ENCODE measurements around the gene DVL2. TPM values are rescaled to one million over a fixed set of nuclear protein-coding genes. Genes with fewer than 3 reads are reported as not detected.

The DVL2 gene
- polyA plus RNA-seq (2011; rRNA removed) (5.1 and 8.2 TPM in 2 replicates), polyA minus RNA-seq (2011; rRNA and poly(A)+ RNA removed) (23.9 and 29.6 TPM in 2 replicates)

DNA sequence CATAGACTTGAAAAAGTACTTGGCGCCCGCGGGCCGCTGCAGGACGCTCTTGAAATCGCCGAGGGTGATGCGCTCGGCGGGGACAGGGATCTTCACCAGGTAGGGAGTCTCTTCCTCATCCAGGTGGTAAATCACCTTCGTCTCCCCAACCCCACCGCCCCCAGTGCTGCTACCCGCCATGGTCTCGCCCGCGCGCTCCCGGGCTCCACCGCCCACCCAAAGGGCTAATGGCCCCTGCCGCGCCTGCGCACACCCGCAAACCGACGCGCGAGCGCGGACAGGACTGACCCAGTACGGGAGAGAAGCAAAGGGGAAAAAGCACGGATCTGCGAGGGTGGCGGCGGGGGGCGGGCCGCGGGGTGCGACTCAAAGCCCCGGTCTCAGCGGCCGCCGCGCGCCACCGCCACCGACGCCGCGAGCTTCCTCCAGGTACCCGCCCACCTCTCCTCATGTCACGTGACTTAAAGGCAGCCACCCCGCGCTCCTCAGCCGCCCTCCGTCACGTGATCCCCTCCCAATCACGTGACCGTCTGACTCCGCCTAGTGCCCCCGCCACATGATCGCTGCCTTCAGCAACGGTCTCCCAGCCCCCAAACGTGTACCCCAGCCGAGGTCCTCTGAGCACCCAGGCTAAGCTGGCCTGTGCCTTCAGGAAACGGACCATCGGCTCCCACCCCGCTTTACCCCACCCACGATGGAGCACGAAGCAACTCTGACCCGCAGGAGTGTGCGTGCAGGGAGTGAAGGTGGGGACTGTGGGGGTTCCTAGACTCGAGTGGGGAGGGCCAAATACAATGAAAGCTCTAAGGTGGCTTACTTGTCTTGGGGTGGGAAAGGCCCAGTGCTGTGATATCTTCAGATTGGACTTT is at the start of gene DVL2:
DVL2 (minus strand) TSS at position 435 of the 869 bp plus-strand sequence; CDS start at position 180, 255 bp downstream.
- peak within 1 kb of the TSS; percentile 88 for H3K4me3 ChIP-seq (ENCODE audit: low read depth, low read length)
- POLR2A ChIA-PET, result interaction anchor here (0.6 to 5.7 kb wide), 9 partner anchors 8 to 451 kb away, joined by 3 to 42 read pairs (median 3); partner anchors contain the start of genes ACADVL, CTDNEP1, DLG4 and TMEM256

DNA sequence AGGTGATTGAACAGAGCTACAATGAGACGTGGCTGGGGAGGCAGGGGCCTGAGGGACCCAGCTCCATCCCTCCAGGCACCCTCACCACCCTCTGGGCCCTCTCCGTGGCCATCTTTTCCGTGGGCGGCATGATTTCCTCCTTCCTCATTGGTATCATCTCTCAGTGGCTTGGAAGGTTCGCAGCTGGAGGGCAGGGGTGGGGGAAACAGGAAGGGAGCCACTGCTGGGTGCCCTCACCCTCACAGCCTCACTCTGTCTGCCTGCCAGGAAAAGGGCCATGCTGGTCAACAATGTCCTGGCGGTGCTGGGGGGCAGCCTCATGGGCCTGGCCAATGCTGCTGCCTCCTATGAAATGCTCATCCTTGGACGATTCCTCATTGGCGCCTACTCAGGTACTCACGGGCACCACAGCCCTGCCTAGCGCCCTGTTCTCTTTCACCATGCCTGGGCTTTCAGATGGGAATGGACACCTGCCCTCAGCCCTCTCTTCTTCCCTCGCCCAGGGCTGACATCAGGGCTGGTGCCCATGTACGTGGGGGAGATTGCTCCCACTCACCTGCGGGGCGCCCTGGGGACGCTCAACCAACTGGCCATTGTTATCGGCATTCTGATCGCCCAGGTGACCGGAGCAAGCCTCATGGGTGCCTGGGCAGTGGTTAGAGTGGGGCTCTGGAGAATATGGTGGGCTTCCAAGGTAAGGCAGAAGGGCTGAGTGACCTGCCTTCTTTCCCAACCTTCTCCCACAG is 49.3 kb upstream of the DVL2 start:
- H3K9me3 ChIP-seq (ENCODE audit: control insufficient read depth, insufficient read depth, low read length), result no peaks in the 10 kb centered on the region; the same call in 1 of the 2 replicates
- no peak overlapping the region for H3K4me3 ChIP-seq (ENCODE audit: low read depth, low read length)
- CTCF ChIA-PET, result interaction anchor here (1.6 to 5.0 kb wide), 2 partner anchors 13 to 66 kb away, joined by 3 to 65 read pairs; no protein-coding TSS in a partner anchor
- no peak for TF ChIP-seq CTCF (IDR thresholded peaks at IDR 0.05; ENCODE audit: low read depth, low read length)
- peaks cover 54% of the 10 kb centered on the region for H3K27me3 ChIP-seq (ENCODE audit: control insufficient read depth, insufficient read depth, low read length)
- DNase-seq (ENCODE audit: low read depth, low spot score), result no peak
- H3K27ac ChIP-seq (ENCODE audit: low read depth, low read length), result no peak overlapping the region
- POLR2A ChIA-PET, result no interaction called here

More for the DNA sequence above, at the start of gene DVL2:
- no peaks in the 10 kb centered on the region; the same call in 1 of the 2 replicates for H3K9me3 ChIP-seq (ENCODE audit: control insufficient read depth, insufficient read depth, low read length)
- no peaks in the 10 kb centered on the region for H3K27me3 ChIP-seq (ENCODE audit: control insufficient read depth, insufficient read depth, low read length)
- H3K27ac ChIP-seq (ENCODE audit: low read depth, low read length), result peak within 1 kb of the TSS; percentile 73
- TF ChIP-seq CTCF (IDR thresholded peaks at IDR 0.05; ENCODE audit: low read depth, low read length), result no peak
- peak; percentile 87 for DNase-seq (ENCODE audit: low read depth, low spot score)
- CTCF ChIA-PET, result no interaction called here

DNA sequence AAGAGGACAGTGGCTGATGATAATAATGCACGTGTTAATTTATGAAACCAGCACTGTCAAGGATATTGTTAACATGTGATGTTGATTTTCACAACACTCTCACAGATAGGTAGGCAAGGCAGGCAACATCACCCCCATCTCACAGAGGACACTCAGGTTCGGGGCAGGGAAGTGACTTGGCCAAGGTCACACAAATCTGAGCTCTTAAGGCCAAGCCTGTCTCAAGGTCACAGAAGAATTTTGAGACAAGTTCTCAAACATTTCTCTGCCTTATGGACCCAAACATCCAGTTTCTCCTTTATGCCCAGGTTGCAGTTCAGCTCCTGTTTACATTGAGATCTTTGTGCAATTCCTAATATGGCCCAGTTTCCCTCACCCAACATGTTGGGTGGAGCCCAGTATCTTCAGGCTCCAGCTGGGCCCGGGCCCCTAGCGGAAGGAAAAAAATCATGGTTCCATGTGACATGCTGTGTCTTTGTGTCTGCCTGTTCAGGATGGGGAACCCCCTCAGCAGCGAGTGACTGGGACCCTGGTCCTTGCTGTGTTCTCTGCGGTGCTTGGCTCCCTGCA is 48.5 kb upstream of the DVL2 start:
- POLR2A ChIA-PET, result no interaction called here
- CTCF ChIA-PET, result interaction anchor here (0.7 to 5.0 kb wide), 4 partner anchors 9 to 67 kb away, joined by 3 to 65 read pairs (median 3); no protein-coding TSS in a partner anchor
- Histone ChIP-seq H3K4me3 (ENCODE audit: low read depth, low read length) (no peak overlapping the region), H3K27me3 (ENCODE audit: control insufficient read depth, insufficient read depth, low read length) (peaks cover 47% of the 10 kb centered on the region), H3K27ac (ENCODE audit: low read depth, low read length) (no peak overlapping the region), H3K9me3 (ENCODE audit: control insufficient read depth, insufficient read depth, low read length) (no peaks in the 10 kb centered on the region; the same call in 1 of the 2 replicates)
- no peak for DNase-seq (ENCODE audit: low read depth, low spot score)
- no peak for TF ChIP-seq CTCF (IDR thresholded peaks at IDR 0.05; ENCODE audit: low read depth, low read length)

GRCh38 chr17:7281953-7282751 is 47.8 kb upstream of the DVL2 start:
- ChIA-PET CTCF (interaction anchor here (0.6 to 5.0 kb wide), 6 partner anchors 9 to 237 kb away, joined by 3 to 65 read pairs (median 4); no protein-coding TSS in a partner anchor), POLR2A (interaction anchor here (1.4 kb wide), 1 partner anchor 31 kb away, joined by 5 read pairs; no protein-coding TSS in a partner anchor)
- H3K27me3 ChIP-seq (ENCODE audit: control insufficient read depth, insufficient read depth, low read length), result peaks cover 40% of the 10 kb centered on the region
- H3K9me3 ChIP-seq (ENCODE audit: control insufficient read depth, insufficient read depth, low read length), result no peaks in the 10 kb centered on the region; the same call in 1 of the 2 replicates
- no peak for DNase-seq (ENCODE audit: low read depth, low spot score)
- H3K27ac ChIP-seq (ENCODE audit: low read depth, low read length), result no peak overlapping the region
- H3K4me3 ChIP-seq (ENCODE audit: low read depth, low read length), result peak overlapping the region; percentile 55
- no peak for TF ChIP-seq CTCF (IDR thresholded peaks at IDR 0.05; ENCODE audit: low read depth, low read length)

All from AG04450 (cell line).